HEK293 (cell line): ENCODE data around the gene REEP5.

ENCODE experiments used
- CTCF ChIA-PET: fragments of 350-600 bp; formaldehyde crosslinking; extraction: SDS; loops from one replicate; lab custom pipeline; 2021; ENCODE audit warnings: antibody characterized with exemption; lab: Yijun Ruan, JAX
- POLR2A ChIA-PET: fragments of 300-600 bp; formaldehyde crosslinking; extraction: SDS; loops from one replicate; lab custom pipeline; 2020; ENCODE audit warnings: antibody characterized with exemption, inconsistent platforms; lab: Yijun Ruan, JAX
- H3K27ac ChIP-seq: fragments of 200-500 bp; sonication (Bioruptor generic); 2 replicates; pipeline ENCODE4 v1.5.1; 2014; ENCODE audit warnings: low read depth, low read length, control low read depth, inconsistent platforms; ENCODE audit errors: extremely low read depth
- H3K36me3 ChIP-seq, 2 experiments: fragments of 200-500 bp in 1 of 2; sonication (Bioruptor generic) in 1 of 2; 1 replicate in 1 of 2; 2 replicates in 1 of 2; pipeline ENCODE4 v1.5.1; 2014 to 2017; ENCODE audit warnings: inconsistent platforms in 2 of 2, low read length in 2 of 2; ENCODE audit not compliant: control insufficient read depth in 2 of 2, insufficient read depth in 1 of 2
- H3K4me1 ChIP-seq: fragments of 200-500 bp; sonication (Bioruptor generic); 2 replicates; pipeline ENCODE4 v1.5.1; 2014; ENCODE audit warnings: mild to moderate bottlenecking, low read length, inconsistent platforms; ENCODE audit not compliant: control insufficient read depth, insufficient read depth
- H3K4me3 ChIP-seq: 2 replicates; pipeline ENCODE4 v1.5.1; 2011; ENCODE audit warnings: low read depth, mild to moderate bottlenecking, control low read depth, low read length, moderate library complexity
- H3K9me3 ChIP-seq: fragments of 200-500 bp; sonication (Bioruptor generic); 2 replicates; pipeline ENCODE4 v1.5.1; 2014; ENCODE audit warnings: low read depth, low read length, inconsistent platforms; ENCODE audit not compliant: control insufficient read depth, insufficient read depth
- GLIS1 ChIP-seq: fragments of 450-650 bp; formaldehyde crosslinking; IDR thresholded peaks from 2 replicates; pipeline ENCODE4 v1.5.1; 2016; ENCODE audit warnings: missing biosample characterization, missing genetic modification characterization
- KLF7 ChIP-seq: fragments of 450-650 bp; formaldehyde crosslinking; IDR thresholded peaks from 2 replicates; pipeline ENCODE4 v1.5.1; 2016; ENCODE audit warnings: missing biosample characterization, missing genetic modification characterization, borderline replicate concordance
- YY1 ChIP-seq: fragments of 450-650 bp; formaldehyde crosslinking; IDR thresholded peaks from 2 replicates; pipeline ENCODE4 v1.5.1; 2018; ENCODE audit warnings: missing biosample characterization, missing genetic modification characterization
- ZBTB48 ChIP-seq: fragments of 450-650 bp; formaldehyde crosslinking; IDR thresholded peaks from 2 replicates; pipeline ENCODE4 v1.5.1; 2016; ENCODE audit warnings: missing biosample characterization, missing genetic modification characterization
- ZBTB8A ChIP-seq: fragments of 450-650 bp; formaldehyde crosslinking; IDR thresholded peaks from 2 replicates; pipeline ENCODE4 v1.5.1; 2016; ENCODE audit warnings: missing biosample characterization, missing genetic modification characterization
- ZNF324 ChIP-seq: fragments of 450-650 bp; formaldehyde crosslinking; IDR thresholded peaks from 2 replicates; pipeline ENCODE4 v1.5.1; 2016; ENCODE audit warnings: missing biosample characterization, missing genetic modification characterization
- ZNF350 ChIP-seq: fragments of 450-650 bp; formaldehyde crosslinking; IDR thresholded peaks from 2 replicates; pipeline ENCODE4 v1.5.0; 2017; ENCODE audit warnings: missing biosample characterization, mild to moderate bottlenecking, missing genetic modification characterization
- ZNF366 ChIP-seq: fragments of 450-650 bp; formaldehyde crosslinking; conservative IDR thresholded peaks from 2 replicates; pipeline ENCODE4 v1.5.1; 2016; ENCODE audit warnings: missing biosample characterization, missing genetic modification characterization
- ZNF391 ChIP-seq: fragments of 450-650 bp; formaldehyde crosslinking; IDR thresholded peaks from 2 replicates; pipeline ENCODE4 v1.5.1; 2016; ENCODE audit warnings: low read depth, missing biosample characterization, missing genetic modification characterization, borderline replicate concordance
- ZNF416 ChIP-seq: fragments of 450-650 bp; formaldehyde crosslinking; IDR thresholded peaks from 2 replicates; pipeline ENCODE4 v1.5.1; 2016; ENCODE audit warnings: missing biosample characterization, missing genetic modification characterization
- ZNF473 ChIP-seq: fragments of 450-650 bp; formaldehyde crosslinking; IDR thresholded peaks from 2 replicates; pipeline ENCODE4 v1.5.1; 2017; ENCODE audit warnings: missing biosample characterization, missing genetic modification characterization
- ZNF48 ChIP-seq: fragments of 450-650 bp; formaldehyde crosslinking; IDR thresholded peaks from 2 replicates; pipeline ENCODE4 v1.5.1; 2016; ENCODE audit warnings: missing biosample characterization, missing genetic modification characterization
- ZNF544 ChIP-seq: fragments of 450-650 bp; formaldehyde crosslinking; IDR thresholded peaks from 2 replicates; pipeline ENCODE4 v1.5.0; 2017; ENCODE audit warnings: missing biosample characterization, missing genetic modification characterization
- ZNF555 ChIP-seq: fragments of 450-650 bp; formaldehyde crosslinking; conservative IDR thresholded peaks from 2 replicates; pipeline ENCODE4 v1.5.1; 2017; ENCODE audit warnings: missing biosample characterization, mild to moderate bottlenecking, missing genetic modification characterization, inconsistent platforms
- ZNF571 ChIP-seq: fragments of 450-650 bp; formaldehyde crosslinking; IDR thresholded peaks from 2 replicates; pipeline ENCODE4 v1.5.0; 2017; ENCODE audit warnings: missing biosample characterization, missing genetic modification characterization
- ZNF596 ChIP-seq: fragments of 450-650 bp; IDR thresholded peaks from 2 replicates; pipeline ENCODE4 v1.5.0; 2018; ENCODE audit warnings: missing biosample characterization, mild to moderate bottlenecking, missing genetic modification characterization, moderate library complexity
- ZNF629 ChIP-seq: fragments of 450-650 bp; formaldehyde crosslinking; IDR thresholded peaks from 2 replicates; pipeline ENCODE4 v1.5.1; 2017; ENCODE audit warnings: missing biosample characterization, missing genetic modification characterization
- TF ChIP-seq, protein P1 (sequence below): fragments of 450-650 bp; formaldehyde crosslinking; IDR thresholded peaks from 2 replicates; pipeline ENCODE4 v1.5.1; 2016; ENCODE audit warnings: missing biosample characterization, missing genetic modification characterization, low read depth
- TF ChIP-seq, protein P2 (sequence below): fragments of 450-650 bp; formaldehyde crosslinking; IDR thresholded peaks from 2 replicates; pipeline ENCODE4 v1.5.1; 2016; ENCODE audit warnings: missing biosample characterization, missing genetic modification characterization
- TF ChIP-seq, protein P3 (sequence below): fragments of 450-650 bp; formaldehyde crosslinking; IDR thresholded peaks from 2 replicates; pipeline ENCODE4 v1.5.1; 2016; ENCODE audit warnings: missing biosample characterization, missing genetic modification characterization
- TF ChIP-seq, protein P4 (sequence below): fragments of 450-650 bp; formaldehyde crosslinking; IDR thresholded peaks from 2 replicates; pipeline ENCODE4 v1.5.1; 2016; ENCODE audit warnings: missing biosample characterization, missing genetic modification characterization

The REEP5 gene

DNA sequence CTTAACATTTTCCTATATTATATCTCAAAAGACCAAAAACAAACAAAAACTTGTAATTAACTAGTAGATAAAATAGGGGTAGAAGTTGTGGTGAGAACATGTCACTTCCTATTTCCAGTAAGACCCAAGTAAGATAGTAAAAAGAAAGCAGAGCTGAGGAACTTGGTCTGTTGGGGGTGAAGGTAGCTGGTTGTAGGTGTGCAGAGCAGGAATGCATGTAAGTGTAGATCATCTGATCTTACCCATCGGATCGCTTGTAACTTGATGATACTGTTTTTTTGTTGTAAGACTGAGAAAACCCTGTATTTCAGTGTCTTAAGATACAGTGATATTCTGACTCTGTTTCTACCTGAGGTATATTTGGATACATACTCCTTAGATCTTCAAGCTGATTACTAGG is 55.3 kb downstream of the REEP5 start:
- POLR2A ChIA-PET = interaction anchor here (1.5 kb wide), 1 partner anchor 110 kb away, joined by 5 read pairs; the partner anchor contains the start of gene DCP2
- Histone ChIP-seq H3K9me3 (no peaks in the 10 kb centered on the region), H3K27ac (no peak overlapping the region), H3K4me1 (peaks cover 14% of the 10 kb centered on the region), H3K36me3 (peaks cover 64 to 85% of the 10 kb centered on the region in 2 experiments), H3K4me3 (no peak overlapping the region)
- TF ChIP-seq, protein P1, sequence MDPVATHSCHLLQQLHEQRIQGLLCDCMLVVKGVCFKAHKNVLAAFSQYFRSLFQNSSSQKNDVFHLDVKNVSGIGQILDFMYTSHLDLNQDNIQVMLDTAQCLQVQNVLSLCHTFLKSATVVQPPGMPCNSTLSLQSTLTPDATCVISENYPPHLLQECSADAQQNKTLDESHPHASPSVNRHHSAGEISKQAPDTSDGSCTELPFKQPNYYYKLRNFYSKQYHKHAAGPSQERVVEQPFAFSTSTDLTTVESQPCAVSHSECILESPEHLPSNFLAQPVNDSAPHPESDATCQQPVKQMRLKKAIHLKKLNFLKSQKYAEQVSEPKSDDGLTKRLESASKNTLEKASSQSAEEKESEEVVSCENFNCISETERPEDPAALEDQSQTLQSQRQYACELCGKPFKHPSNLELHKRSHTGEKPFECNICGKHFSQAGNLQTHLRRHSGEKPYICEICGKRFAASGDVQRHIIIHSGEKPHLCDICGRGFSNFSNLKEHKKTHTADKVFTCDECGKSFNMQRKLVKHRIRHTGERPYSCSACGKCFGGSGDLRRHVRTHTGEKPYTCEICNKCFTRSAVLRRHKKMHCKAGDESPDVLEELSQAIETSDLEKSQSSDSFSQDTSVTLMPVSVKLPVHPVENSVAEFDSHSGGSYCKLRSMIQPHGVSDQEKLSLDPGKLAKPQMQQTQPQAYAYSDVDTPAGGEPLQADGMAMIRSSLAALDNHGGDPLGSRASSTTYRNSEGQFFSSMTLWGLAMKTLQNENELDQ = no peak
- TF ChIP-seq ZNF596 (tag by site-specific recombination) (no peak), ZNF324 (tag by site-specific recombination) (no peak), YY1 (tag by site-specific recombination) (no peak), ZNF473 (no peak), GLIS1 (tag by site-specific recombination) (no peak)
- TF ChIP-seq, protein P2, sequence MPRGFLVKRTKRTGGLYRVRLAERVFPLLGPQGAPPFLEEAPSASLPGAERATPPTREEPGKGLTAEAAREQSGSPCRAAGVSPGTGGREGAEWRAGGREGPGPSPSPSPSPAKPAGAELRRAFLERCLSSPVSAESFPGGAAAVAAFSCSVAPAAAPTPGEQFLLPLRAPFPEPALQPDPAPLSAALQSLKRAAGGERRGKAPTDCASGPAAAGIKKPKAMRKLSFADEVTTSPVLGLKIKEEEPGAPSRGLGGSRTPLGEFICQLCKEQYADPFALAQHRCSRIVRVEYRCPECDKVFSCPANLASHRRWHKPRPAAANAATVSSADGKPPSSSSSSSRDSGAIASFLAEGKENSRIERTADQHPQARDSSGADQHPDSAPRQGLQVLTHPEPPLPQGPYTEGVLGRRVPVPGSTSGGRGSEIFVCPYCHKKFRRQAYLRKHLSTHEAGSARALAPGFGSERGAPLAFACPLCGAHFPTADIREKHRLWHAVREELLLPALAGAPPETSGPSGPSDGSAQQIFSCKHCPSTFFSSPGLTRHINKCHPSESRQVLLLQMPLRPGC = no peak
- CTCF ChIA-PET = interaction anchor here (0.7 to 1.2 kb wide), 3 partner anchors 22 to 130 kb away, joined by 3 to 4 read pairs (median 3); no protein-coding TSS in a partner anchor

DNA sequence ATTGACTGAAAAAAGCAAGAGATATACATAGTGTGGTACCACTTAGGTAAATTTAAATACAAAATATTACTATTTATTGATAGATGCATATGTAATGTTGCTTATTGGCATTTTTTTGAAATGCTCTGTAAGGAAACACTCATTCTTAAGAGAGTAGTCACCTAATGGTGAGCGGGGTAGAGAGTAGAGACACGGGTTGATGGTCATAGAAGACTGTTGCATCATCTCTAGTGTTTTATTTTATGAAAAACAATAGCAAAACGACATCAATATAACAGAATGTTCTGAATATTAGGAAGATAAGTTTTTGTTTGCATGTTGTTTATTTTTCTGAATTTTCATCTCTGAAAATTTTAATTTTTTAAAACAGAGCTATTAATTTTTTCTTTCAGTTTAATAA is 56.9 kb downstream of the REEP5 start:
- H3K4me1 ChIP-seq = peaks cover 14% of the 10 kb centered on the region
- peaks cover 53 to 76% of the 10 kb centered on the region in 2 experiments for H3K36me3 ChIP-seq
- ChIA-PET CTCF (interaction anchor here (0.6 to 0.9 kb wide), 2 partner anchors 15 to 127 kb away, joined by 3 read pairs; no protein-coding TSS in a partner anchor), POLR2A (no interaction called here)
- no peak for TF ChIP-seq ZNF391 (tag by site-specific recombination)
- no peak for TF ChIP-seq ZNF629 (tag by site-specific recombination)
- no peak for TF ChIP-seq ZBTB8A (tag by site-specific recombination)
- TF ChIP-seq, protein P3, sequence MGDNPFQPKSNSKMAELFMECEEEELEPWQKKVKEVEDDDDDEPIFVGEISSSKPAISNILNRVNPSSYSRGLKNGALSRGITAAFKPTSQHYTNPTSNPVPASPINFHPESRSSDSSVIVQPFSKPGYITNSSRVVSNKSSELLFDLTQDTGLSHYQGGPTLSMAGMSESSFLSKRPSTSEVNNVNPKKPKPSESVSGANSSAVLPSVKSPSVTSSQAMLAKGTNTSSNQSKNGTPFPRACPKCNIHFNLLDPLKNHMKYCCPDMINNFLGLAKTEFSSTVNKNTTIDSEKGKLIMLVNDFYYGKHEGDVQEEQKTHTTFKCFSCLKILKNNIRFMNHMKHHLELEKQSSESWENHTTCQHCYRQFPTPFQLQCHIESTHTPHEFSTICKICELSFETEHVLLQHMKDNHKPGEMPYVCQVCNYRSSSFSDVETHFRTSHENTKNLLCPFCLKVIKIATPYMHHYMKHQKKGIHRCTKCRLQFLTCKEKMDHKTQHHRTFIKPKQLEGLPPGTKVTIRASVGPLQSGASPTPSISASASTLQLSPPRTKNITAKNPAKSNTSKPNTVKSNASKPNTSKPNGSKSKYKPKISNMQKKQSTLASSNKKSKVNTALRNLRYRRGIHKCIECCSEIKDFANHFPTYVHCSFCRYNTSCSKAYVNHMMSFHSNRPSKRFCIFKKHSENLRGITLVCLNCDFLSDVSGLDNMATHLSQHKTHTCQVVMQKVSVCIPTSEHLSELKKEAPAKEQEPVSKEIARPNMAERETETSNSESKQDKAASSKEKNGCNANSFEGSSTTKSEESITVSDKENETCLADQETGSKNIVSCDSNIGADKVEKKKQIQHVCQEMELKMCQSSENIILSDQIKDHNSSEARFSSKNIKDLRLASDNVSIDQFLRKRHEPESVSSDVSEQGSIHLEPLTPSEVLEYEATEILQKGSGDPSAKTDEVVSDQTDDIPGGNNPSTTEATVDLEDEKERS (tag by site-specific recombination) = no peak
- TF ChIP-seq, protein P4, sequence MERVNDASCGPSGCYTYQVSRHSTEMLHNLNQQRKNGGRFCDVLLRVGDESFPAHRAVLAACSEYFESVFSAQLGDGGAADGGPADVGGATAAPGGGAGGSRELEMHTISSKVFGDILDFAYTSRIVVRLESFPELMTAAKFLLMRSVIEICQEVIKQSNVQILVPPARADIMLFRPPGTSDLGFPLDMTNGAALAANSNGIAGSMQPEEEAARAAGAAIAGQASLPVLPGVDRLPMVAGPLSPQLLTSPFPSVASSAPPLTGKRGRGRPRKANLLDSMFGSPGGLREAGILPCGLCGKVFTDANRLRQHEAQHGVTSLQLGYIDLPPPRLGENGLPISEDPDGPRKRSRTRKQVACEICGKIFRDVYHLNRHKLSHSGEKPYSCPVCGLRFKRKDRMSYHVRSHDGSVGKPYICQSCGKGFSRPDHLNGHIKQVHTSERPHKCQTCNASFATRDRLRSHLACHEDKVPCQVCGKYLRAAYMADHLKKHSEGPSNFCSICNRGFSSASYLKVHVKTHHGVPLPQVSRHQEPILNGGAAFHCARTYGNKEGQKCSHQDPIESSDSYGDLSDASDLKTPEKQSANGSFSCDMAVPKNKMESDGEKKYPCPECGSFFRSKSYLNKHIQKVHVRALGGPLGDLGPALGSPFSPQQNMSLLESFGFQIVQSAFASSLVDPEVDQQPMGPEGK (tag by site-specific recombination) = no peak
- no peak for TF ChIP-seq ZBTB48 (tag by site-specific recombination)
- TF ChIP-seq ZNF571 (tag by site-specific recombination) = no peak
- TF ChIP-seq ZNF48 (tag by site-specific recombination) = no peak
- TF ChIP-seq, protein P1 = no peak
- TF ChIP-seq ZNF350 (tag by site-specific recombination) = no peak
- TF ChIP-seq ZNF555 (tag by site-specific recombination) = no peak
- TF ChIP-seq KLF7 (tag by site-specific recombination) = no peak
- no peak for TF ChIP-seq ZNF544
- TF ChIP-seq ZNF416 (tag by site-specific recombination) = no peak
- TF ChIP-seq ZNF366 (tag by site-specific recombination) = no peak
- H3K27ac ChIP-seq = no peak overlapping the region
- no peaks in the 10 kb centered on the region for H3K9me3 ChIP-seq
- H3K4me3 ChIP-seq = no peak overlapping the region
